ENCODE results near the gene ACKR3.

ACKR3 gene

DNA sequence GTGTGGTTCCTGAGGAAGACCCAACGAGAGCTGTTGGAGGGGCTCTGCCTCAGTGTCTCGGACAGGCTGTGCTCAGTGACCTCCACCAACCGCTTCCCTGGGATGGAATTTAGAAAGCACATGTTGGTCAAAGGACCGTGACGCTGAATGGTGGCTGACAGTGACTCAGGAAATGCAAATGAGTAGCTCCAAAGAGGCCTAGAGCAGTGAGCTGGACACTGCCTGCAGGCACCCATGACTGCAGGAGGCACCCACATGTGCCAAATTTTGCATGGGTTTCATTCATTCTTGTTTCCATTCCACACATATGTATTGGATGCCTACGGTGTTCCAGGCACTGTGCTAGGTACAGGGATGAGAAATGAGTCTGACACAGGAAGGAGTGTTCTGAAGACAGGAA is 46.4 kb downstream of the ACKR3 start:
- no peak for DNase-seq

DNA sequence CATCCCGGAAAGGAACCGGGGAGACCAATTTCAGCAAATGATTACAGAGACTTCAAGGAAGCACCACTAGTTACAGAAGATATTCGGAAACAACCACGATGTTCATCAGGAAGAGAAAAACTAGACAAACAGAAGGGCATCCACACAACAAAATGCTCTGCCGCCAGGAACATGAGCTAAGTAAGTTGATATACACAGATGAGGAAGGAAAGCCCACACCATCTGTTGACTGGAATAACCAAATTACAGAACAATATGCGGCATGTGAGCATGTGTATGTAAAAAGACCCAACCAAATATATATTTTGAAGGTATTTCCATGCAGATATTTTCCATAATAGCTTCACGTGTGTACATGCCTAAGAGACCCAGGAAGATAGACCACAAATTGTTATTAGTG is 47.0 kb downstream of the ACKR3 start:
- no peak for DNase-seq

DNA sequence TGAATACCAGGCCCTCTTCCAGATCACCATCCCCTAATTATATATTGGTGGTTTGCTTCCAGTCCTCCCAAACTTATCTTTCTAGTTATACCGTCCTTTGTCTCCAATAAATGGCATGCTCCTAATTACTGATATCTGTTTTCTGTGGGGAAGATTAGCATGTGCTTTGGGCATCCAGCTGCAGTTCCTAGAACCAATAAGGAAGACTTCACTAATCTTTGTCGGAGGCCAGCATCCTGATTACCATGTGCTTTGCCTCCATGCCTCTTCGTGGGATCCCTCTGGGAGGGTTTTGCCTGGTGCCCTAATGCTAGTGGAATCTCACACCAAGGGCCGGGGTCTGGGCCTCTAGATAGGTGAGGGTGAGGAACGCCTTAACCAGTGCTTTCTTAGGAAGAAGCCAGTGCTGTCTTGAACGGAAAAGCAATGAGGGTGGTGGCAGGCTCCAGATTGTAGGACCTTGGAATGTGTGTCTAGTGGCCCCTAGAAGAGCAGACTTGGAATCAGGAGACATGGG is 47.7 kb downstream of the ACKR3 start:
- DNase-seq, result no peak

DNA sequence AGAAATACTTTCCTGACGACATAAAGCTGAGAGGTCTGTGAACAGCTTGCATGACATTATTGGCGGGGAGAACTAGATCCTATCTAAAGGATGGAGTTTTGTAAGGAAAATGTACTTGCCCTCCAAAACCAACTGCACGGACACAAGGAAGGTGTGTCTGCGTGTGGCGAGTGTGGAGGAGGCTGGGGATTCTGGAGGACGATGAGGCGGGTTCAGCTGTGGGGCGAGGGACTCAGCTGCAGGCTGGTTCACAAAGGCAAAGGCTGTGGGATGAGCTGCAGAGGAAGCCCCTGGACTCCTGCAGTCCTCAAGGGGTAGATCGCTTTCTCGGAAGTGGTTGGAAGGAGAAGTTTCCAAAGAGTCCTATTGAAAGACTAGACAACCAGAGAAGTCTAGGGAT is 48.2 kb downstream of the ACKR3 start:
- no peak for DNase-seq

- DNase-seq, result no peak
Observed at GRCh38 chr2:236618370-236618769, 48.7 kb downstream of the ACKR3 start.

- DNase-seq, result no peak
Observed at GRCh38 chr2:236619910-236620612, 50.4 kb downstream of the ACKR3 start.

GRCh38 chr2:236621786-236622185 is 52.2 kb downstream of the ACKR3 start:
- DNase-seq, result no peak

GRCh38 chr2:236622201-236622600 is 52.6 kb downstream of the ACKR3 start:
- DNase-seq, result no peak

GRCh38 chr2:236622660-236623059 is 53.0 kb downstream of the ACKR3 start:
- no peak for DNase-seq

- no peak for DNase-seq
Observed at GRCh38 chr2:236623816-236624215, 54.2 kb downstream of the ACKR3 start.

DNA sequence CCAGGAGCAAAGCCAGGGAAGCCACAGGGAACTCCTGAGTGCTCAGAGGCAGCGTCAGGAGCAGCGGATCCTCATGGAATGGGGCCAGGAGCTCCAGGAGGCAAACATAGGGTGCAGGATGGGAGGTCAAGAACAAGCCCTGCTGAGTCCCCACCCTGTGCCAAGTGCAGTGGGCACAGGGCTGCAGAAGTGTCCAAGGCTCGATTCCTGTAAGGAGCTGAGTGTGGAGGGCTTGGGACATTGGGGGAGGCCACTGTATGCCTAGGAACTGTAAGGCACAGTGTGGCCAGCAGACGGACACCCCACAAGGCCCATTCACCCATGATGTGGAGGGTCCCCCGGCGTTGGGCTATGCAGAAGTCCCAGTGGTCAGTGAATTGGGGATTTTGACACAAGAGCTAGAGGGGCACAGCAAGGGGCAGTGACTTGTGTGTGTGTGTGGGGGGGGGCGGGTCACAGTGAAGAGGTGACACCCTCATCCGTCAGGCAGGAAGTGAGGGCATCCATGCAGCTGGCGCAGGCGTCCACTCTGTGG is 55.6 kb downstream of the ACKR3 start:
- no peak for DNase-seq

DNA sequence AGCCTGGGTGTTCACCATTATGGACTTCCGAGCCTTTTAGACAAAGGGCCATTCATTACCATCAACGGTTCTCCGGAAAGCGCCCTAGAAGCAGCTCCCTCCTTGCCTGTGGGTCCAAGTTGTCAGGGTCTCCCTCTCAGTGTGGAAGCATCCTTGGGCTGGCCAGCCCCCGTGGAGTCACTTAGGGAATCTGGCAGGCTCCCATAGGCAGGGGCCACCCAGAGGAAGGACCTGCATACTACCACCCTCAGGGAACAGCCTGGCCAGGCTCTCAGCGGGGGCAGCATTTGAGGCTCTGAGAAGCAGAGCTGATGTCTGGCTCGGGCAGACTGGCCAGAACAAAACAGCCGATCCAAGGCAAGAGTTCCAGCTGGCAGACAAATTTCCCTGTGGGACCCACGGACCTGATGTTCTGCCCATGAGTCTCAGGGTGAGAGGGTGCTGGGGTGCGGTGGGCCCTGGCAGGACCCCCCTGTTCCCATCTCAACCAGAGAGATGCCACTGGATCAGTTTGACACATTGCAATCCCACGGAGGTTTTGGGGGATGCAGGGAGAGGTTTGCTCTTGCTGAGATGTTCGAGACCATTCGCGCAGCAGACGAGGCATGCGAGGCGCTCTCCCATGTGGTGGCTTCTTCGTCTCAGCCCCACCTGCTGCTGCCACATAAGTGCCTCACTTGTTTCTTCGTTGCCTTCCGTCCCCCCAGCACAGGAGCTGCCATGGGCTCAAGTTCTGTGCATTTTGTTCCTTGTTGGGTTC is 56.9 kb downstream of the ACKR3 start:
- DNase-seq, result no peak

- DNase-seq, result no peak
Observed at GRCh38 chr2:236627193-236627592, 57.6 kb downstream of the ACKR3 start.

- no peak for DNase-seq
Observed at GRCh38 chr2:236627841-236628240, 58.2 kb downstream of the ACKR3 start.

DNA sequence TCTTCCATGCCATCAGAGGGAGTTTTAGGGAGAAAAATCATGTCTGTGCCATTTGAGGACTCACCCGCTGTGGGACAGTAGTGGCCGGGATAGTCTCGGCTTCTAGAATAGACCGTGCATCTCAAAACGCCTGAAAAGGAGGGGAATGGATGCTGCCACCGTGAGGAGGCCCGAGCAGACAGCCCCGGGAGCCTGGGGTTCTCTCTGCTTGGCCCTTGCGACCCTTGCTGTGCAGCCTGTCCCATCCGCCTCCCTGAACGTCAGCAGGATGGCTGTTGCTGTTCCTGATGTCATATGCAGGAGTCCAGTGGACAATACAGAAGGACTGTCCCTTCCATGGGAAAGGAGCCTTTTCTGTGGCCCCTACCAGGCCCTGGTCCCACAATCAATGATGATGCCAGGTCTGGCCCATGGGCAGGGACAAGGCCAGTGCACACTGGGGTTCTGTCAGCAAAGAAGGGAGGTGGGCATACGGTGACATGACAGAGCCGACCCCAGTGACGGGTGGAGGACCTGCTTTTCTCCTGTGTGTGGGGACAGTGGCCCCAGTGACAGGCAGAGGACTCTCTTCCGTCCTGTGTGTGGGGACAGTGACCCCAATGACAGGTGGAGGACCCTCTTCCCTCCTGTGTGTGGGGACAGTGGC is 58.8 kb downstream of the ACKR3 start:
- DNase-seq, result no peak

DNA sequence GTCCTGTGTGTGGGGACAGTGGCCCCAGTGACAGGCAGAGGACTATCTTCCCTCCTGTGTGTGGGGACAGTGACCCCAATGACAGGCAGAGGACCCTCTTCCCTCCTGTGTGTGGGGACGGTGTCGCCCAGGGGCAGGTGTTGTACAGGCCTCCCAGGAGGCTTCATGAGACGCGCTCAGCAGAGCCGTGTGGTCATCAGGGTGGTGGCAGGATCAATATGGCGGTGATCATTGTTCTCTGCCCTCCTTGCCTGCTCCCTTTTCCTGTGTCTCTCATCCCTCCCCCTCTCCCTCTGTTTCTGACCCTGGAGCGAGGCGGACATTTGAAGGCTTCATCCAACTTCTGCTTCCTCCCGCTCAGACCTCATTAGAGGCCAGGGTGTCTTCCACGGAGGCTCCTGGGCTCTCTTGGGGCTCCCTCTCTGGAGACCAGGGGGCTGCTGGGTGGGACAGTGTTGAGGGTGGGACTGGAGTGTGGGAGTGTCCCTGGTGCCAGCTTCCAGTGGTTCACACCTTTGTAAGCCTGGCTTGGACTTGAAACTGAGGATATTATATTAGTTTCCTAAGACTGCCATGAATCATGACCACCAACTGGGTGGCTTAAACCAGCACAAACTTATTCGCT is 59.5 kb downstream of the ACKR3 start:
- no peak for DNase-seq

- DNase-seq, result no peak
Observed at GRCh38 chr2:236629961-236630872, 60.6 kb downstream of the ACKR3 start.

GRCh38 chr2:236631281-236631855 is 61.7 kb downstream of the ACKR3 start:
- no peak for DNase-seq

- DNase-seq, result no peak
Observed at GRCh38 chr2:236631856-236632291, 62.2 kb downstream of the ACKR3 start.
